Pons (tissue), 1 donor: ENCODE data around the gene PIN4.
"Not testable (repeated sequence)": the region's sequence is repeated elsewhere in the genome, so short reads cannot be mapped to it uniquely, and the experiment has no call there.

Experiments used
- DNase-seq: peaks from one replicate; pipeline ENCODE4 v3.0.0-alpha.2; 2016; ENCODE audit warnings: low spot score

Gene PIN4

GRCh38 chrX:72202792-72203401, 21.3 kb downstream of the PIN4 start:
- DNase-seq: no peak

GRCh38 chrX:72203421-72203820, 21.9 kb downstream of the PIN4 start:
- no peak for DNase-seq

- DNase-seq: no peak
These were observed 24.1 kb downstream of the PIN4 start for GRCh38 chrX:72205706-72206105.

GRCh38 chrX:72207366-72207765, 25.8 kb downstream of the PIN4 start:
- no peak for DNase-seq

DNA sequence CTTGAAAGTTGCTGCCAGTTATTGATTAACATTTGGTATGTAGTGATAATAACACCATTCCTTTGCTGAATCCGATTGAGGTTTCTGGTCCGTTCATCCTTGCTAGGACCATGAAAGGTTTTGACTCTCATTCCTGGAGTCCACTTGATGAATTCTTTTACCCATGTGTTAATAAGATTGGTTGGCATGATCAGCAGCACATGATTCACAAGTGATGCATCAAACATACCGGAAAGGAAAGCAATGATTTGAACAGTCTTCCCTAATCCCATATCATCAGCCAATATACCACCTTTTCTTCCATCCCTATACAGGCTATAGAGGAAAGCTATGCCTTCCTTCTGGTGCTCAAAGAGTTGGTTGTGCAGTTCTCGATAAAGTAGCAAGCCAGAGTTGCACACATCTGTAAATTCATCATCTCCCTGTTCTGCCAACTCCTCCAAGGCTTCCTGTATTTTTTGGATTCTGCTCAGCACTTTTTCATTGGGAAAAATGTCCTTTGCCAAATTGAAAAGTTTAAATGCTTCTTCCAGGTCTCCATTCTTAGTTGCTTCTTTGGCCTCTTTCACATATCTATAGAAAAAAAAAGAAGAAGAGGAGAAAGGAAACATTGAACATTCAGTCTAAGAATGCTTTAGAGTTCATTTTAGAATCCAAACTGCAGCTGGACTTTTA, 26.7 kb downstream of the PIN4 start:
- no peak for DNase-seq

DNA sequence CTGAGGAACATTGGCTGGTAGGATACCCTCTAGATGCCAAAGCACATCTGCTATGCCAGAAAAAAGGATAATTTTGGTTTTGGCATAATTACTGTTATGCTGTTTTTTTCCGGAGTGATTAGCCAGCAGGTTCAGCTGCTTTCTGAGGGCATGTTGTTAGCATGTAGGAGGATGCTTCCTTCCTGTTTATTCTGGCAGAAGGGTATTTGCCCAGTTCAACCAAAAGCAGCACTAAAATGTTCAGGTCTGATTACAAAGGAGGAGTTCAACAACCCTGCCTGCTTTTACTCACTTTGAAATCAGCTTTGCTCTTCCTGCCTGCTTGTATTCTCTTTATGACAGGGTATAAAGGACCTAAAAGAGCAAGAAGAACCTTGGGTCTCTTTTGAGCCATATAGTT, 35.4 kb downstream of the PIN4 start:
- no peak for DNase-seq

DNA sequence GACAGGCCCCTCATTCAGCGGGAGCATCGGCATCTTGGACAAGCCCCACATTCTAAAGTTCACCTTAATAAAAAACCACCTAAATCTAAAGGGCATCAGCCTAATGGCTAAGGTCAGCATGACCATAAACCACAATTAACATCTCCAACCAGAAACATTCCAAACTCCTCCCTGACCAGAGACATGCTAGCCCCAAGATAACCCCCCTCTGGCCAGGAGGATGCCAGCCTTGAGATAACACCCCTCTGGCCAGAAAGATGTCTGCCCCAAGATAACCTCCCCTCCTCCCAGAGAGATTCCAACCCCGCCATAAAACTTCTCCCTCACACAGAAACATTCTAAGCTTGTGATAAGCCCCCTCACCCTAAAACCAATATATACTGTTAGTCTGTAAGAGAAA, 38.8 kb downstream of the PIN4 start:
- DNase-seq: not testable (repeated sequence)

- no peak for DNase-seq
These were observed 48.7 kb downstream of the PIN4 start for GRCh38 chrX:72230290-72230689.

- DNase-seq: no peak
These were observed 55.3 kb downstream of the PIN4 start for GRCh38 chrX:72236841-72237240.

DNA sequence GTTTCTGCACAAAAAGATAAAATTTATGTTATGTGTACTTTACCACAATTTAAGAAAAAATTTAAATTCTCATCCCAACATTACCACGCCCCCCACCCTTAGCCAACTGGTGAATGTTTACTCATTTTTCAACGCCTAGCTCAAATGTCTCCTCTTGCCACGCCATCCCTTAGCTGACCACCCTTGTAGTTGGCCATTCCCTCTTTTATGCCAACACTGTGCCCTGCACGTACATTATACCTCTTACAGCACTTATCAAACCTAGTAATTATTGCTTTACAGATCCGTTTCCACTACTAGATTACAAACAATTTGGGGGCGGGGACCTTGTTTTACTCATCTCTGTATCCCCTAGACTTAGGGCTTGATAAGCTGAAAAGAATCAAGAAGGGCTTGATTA, 56.6 kb downstream of the PIN4 start:
- no peak for DNase-seq

DNA sequence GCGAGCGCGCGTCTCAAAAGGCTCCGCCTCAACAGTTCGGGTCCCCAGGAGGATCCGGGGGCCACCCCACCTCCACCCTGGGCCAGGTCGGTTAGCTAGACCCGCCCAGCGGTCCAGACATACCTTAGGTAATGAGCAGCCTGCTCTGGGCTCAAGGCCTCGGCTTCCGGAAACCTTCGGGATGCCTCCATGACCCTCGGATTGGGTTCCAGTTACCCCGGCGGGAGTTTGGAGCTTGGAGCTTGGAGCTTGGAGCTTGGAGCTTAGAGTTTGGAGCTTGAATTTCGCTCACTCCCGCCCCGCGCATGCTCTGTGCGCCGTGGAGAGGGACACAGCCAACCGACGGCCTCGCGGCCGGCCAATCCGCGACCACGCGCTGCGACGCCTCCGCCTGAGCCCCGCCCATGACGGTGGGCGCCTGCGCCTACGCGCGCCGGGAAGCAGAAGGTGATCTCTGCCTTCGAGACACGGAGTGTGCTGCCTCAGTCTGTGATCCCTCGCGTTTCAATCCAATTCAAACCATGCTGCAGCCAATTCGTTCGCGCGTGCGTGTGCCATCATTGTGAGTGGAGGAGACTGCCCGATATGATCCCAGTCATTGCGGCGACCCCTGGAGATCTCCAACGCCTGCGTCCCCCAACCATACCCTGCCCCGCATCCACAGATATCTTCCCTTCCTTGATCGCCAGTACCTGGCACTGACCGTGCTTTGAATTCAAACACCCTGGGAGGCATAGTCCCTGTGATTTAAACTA, 57.3 kb downstream of the PIN4 start, which contains the start of gene ERCC6L:
TSS of gene ERCC6L (minus strand) at position 307 of the 755 bp plus-strand sequence. CDS start at position 191, 116 bp downstream.
- DNase-seq: peak; percentile 66

DNA sequence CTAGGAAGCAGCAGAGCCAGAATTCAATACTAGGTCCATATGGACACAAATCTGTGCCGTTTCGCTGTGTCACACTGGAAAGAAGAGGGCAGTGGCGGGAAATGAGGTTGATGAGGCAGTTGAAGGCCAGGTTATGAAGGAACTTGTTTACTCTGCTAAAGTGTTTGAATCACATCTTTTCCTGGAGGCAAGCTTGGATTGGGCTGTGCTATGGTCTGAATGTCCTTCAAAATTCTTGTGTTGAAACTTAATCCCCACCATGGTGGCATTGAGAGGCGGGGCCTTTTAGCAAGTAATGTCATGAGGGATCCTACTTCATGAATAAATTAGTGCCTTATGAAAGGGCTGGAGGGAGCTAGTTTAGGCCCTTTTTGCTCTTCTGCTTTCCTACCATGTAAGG, 59.4 kb downstream of the PIN4 start:
- DNase-seq: no peak

DNA sequence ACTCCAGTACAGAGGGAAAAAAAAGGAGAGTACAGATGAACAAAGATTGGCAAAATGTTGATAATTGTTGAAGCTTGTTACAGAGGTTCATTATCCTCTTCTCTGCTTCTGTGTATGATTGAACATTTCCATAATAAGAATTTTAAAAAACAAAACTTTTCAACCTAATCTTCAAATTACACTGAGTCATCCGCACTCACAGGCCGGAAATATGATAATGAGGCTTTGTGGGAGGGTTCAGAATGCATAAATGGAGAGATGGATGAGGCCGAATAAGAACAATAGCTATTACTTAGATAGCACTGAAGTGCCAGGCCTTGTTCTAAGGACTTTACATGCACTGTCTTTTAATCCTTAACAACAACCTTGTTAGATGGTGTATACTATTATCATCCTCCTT, 61.9 kb downstream of the PIN4 start:
- DNase-seq: no peak

GRCh38 chrX:72245461-72246089, 64.0 kb downstream of the PIN4 start:
- DNase-seq: peak; percentile 32

- DNase-seq: no peak
These were observed 65.8 kb downstream of the PIN4 start for GRCh38 chrX:72247206-72247942.
